IMR-90 (cell line): ENCODE results near the gene RND1. TPM values are rescaled to one million over a fixed set of nuclear protein-coding genes. Genes with fewer than 3 reads are reported as not detected.

Experiments used
- ATAC-seq: fragments of 200-7000 bp; cut with Tn5 transposase; 2 replicates; pipeline ENCODE4 v1.9.1; 2020; ENCODE audit warnings: low read depth, mild to moderate bottlenecking, moderate library complexity
- BruUV-seq: library from RNA; stranded (reverse); fragments of 400-500 nt; replicated peaks from 2 replicates; lab custom pipeline; 2021; lab: Mats Ljungman, UMichigan
- CTCF ChIA-PET: fragments of 300-600 bp; formaldehyde crosslinking; extraction: SDS; loops from one replicate; lab custom pipeline; 2021; ENCODE audit warnings: antibody characterized with exemption; lab: Yijun Ruan, JAX
- POLR2A ChIA-PET: fragments of 300-600 bp; sonication (Branson Sonifier 250); formaldehyde crosslinking; loops from one replicate; lab custom pipeline; 2022; ENCODE audit warnings: antibody characterized with exemption; ENCODE audit not compliant: unreplicated experiment; lab: Charles Lee
- DNase-seq: peaks from one replicate; pipeline ENCODE4 v3.0.0; 2013
- H2AFZ ChIP-seq: replicated peaks from 2 replicates; pipeline ENCODE3; 2013; ENCODE audit warnings: low read length, mild to moderate bottlenecking; ENCODE audit not compliant: poor library complexity
- H2AK5ac ChIP-seq: 2 replicates; pipeline ENCODE4 v1.6.1; 2013; ENCODE audit warnings: low read depth, low read length, inconsistent platforms
- H2AK9ac ChIP-seq: replicated peaks from 2 replicates; pipeline ENCODE3; 2013; ENCODE audit warnings: mild to moderate bottlenecking, low read depth, low read length, moderate library complexity; ENCODE audit not compliant: poor library complexity
- H2BK120ac ChIP-seq: 2 replicates; pipeline ENCODE4 v1.6.1; 2013; ENCODE audit warnings: low read depth, low read length, inconsistent platforms
- H2BK15ac ChIP-seq: 3 replicates; pipeline ENCODE4 v1.6.1; 2013; ENCODE audit warnings: low read depth, low read length, inconsistent platforms
- H2BK20ac ChIP-seq: 2 replicates; pipeline ENCODE4 v1.6.1; 2013; ENCODE audit warnings: low read depth, mild to moderate bottlenecking, inconsistent platforms, low read length, moderate library complexity
- H2BK5ac ChIP-seq: 2 replicates; pipeline ENCODE4 v1.6.1; 2013; ENCODE audit warnings: mild to moderate bottlenecking, low read depth, low read length, inconsistent platforms; ENCODE audit not compliant: poor library complexity, severe bottlenecking
- H3K14ac ChIP-seq: replicated peaks from 2 replicates; pipeline ENCODE4 v1.6.1; 2013; ENCODE audit warnings: low read depth, low read length, inconsistent platforms
- H3K18ac ChIP-seq: 2 replicates; pipeline ENCODE4 v1.6.1; 2013; ENCODE audit warnings: low read depth, low read length, control low read depth
- H3K23ac ChIP-seq: 2 replicates; pipeline ENCODE4 v1.6.1; 2013; ENCODE audit warnings: low read depth, low read length, inconsistent platforms
- H3K27ac ChIP-seq: 2 replicates; pipeline ENCODE4 v1.5.1; 2013; ENCODE audit warnings: mild to moderate bottlenecking, control low read depth, low read length; ENCODE audit not compliant: insufficient read depth
- H3K27me3 ChIP-seq: 2 replicates; pipeline ENCODE4 v1.6.1; 2013; ENCODE audit warnings: low read length; ENCODE audit not compliant: control insufficient read depth, insufficient read depth
- H3K36me3 ChIP-seq: 2 replicates; pipeline ENCODE4 v1.6.1; 2013; ENCODE audit warnings: low read length, mixed read lengths; ENCODE audit not compliant: control insufficient read depth, insufficient read depth
- H3K4ac ChIP-seq: 2 replicates; pipeline ENCODE4 v1.6.1; 2013; ENCODE audit warnings: low read depth, low read length, inconsistent platforms
- H3K4me1 ChIP-seq: 2 replicates; pipeline ENCODE4 v1.6.1; 2013; ENCODE audit warnings: low read length, mixed read lengths; ENCODE audit not compliant: control insufficient read depth, insufficient read depth
- H3K4me2 ChIP-seq: 2 replicates; pipeline ENCODE4 v1.6.1; 2013; ENCODE audit warnings: low read depth, mild to moderate bottlenecking, control low read depth, low read length, moderate library complexity
- H3K4me3 ChIP-seq: 2 replicates; pipeline ENCODE4 v1.5.1; 2013; ENCODE audit warnings: low read depth, mild to moderate bottlenecking, control low read depth, low read length, moderate library complexity; ENCODE audit not compliant: insufficient read depth
- H3K56ac ChIP-seq: 2 replicates; pipeline ENCODE4 v1.6.1; 2013; ENCODE audit warnings: low read length, inconsistent platforms; ENCODE audit not compliant: insufficient read depth; ENCODE audit errors: extremely low read depth
- H3K79me1 ChIP-seq, 2 experiments: 2 replicates each; pipeline ENCODE4 v1.6.1; 2013; ENCODE audit warnings: low read length in 2 of 2, inconsistent platforms in 1 of 2, low read depth in 1 of 2
- H3K9ac ChIP-seq: 2 replicates; pipeline ENCODE4 v1.6.1; 2013; ENCODE audit warnings: low read depth, low read length, control low read depth
- H3K9me1 ChIP-seq: 2 replicates; pipeline ENCODE4 v1.6.1; 2013; ENCODE audit warnings: low read length, inconsistent platforms; ENCODE audit not compliant: insufficient read depth
- H3K9me3 ChIP-seq: 2 replicates; pipeline ENCODE4 v1.6.1; 2013; ENCODE audit warnings: low read length; ENCODE audit not compliant: control insufficient read depth, insufficient read depth
- H4K20me1 ChIP-seq: 2 replicates; pipeline ENCODE4 v1.6.1; 2013; ENCODE audit warnings: low read length, inconsistent platforms; ENCODE audit not compliant: insufficient read depth
- H4K5ac ChIP-seq: 2 replicates; pipeline ENCODE4 v1.6.1; 2013; ENCODE audit warnings: mild to moderate bottlenecking, low read depth, low read length, control low read depth
- H4K8ac ChIP-seq, 2 experiments: 2 replicates each; pipeline ENCODE4 v1.6.1; 2013; ENCODE audit warnings: low read depth in 2 of 2, low read length in 2 of 2, control low read depth in 1 of 2, inconsistent platforms in 1 of 2
- H4K91ac ChIP-seq: 2 replicates; pipeline ENCODE4 v1.6.1; 2013; ENCODE audit warnings: low read depth, low read length, inconsistent platforms; ENCODE audit not compliant: insufficient read depth
- BHLHE40 ChIP-seq: fragments of 150-350 bp; IDR thresholded peaks from 2 replicates; pipeline ENCODE4 v1.6.1; 2016; ENCODE audit warnings: mild to moderate bottlenecking, low read depth, low read length
- CEBPB ChIP-seq: IDR thresholded peaks from 2 replicates; pipeline ENCODE4 v1.6.1; 2012; ENCODE audit warnings: low read depth, low read length, improper control_type of control experiment
- CHD1 ChIP-seq: IDR thresholded peaks from 2 replicates; pipeline ENCODE4 v1.6.1; 2012; ENCODE audit warnings: low read depth, low read length, improper control_type of control experiment
- FOS ChIP-seq: fragments of 150-350 bp; IDR thresholded peaks from 2 replicates; pipeline ENCODE4 v1.6.1; 2016; ENCODE audit warnings: low read depth, low read length
- POLR2A ChIP-seq: IDR thresholded peaks from 2 replicates; pipeline ENCODE4 v1.6.1; 2012; ENCODE audit warnings: mild to moderate bottlenecking, low read depth, low read length
- RCOR1 ChIP-seq: IDR thresholded peaks from 2 replicates; pipeline ENCODE4 v1.6.1; 2012; ENCODE audit warnings: mild to moderate bottlenecking, low read length, improper control_type of control experiment; ENCODE audit not compliant: insufficient replicate concordance
- SMC3 ChIP-seq: fragments of 150-350 bp; IDR thresholded peaks from 2 replicates; pipeline ENCODE4 v1.6.1; 2016; ENCODE audit warnings: low read depth, mild to moderate bottlenecking, antibody characterized with exemption, low read length, moderate library complexity
- WGBS, 2 experiments: methylation state at CpG; one replicate each; pipeline versions ENCODE4 v1.1.5 to v1.1.7; 2013; ENCODE audit warnings: missing lambda C conversion rate in 2 of 2; ENCODE audit not compliant: insufficient read length in 1 of 2; ENCODE audit errors: extremely low coverage in 2 of 2; 5-methylcytosine and 5-hydroxymethylcytosine counted together
- dilution Hi-C: fragments of 300-500 bp; cut with HindIII; formaldehyde crosslinking; loops from one replicate; pipeline ENCODE4 v1.14.3; 2018; ENCODE audit warnings: low sequenced_read_pairs; ENCODE audit not compliant: unreplicated experiment
- in situ Hi-C: fragments of 300-500 bp; cut with MboI; formaldehyde crosslinking; loops from 3 replicates; pipeline ENCODE4 v1.14.3; 2019; ENCODE audit warnings: low sequenced_read_pairs, inconsistent platforms, mixed read lengths
- intact Hi-C: fragments of 100-400 bp; cut with micrococcal nuclease; formaldehyde crosslinking; loops from 2 replicates; pipeline ENCODE4 v1.10.0; 2022
- polyA plus RNA-seq, 3 experiments: library from polyadenylated mRNA; depleted of rRNA; stranded (reverse); fragments of >200 nt; gene quantifications; 2 replicates each; pipeline ENCODE4 v1.2.3, GENCODE V29; 2012; ENCODE audit warnings: low replicate concordance in 1 of 3
- total RNA-seq: library from RNA; depleted of rRNA; stranded (reverse); fragments of >200 nt; gene quantifications from 2 replicates; pipeline ENCODE4 v1.2.3, GENCODE V29; 2012
- TF ChIP-seq, protein P1 (sequence below): conservative IDR thresholded peaks from 2 replicates; pipeline ENCODE4 v1.5.1; 2012; ENCODE audit warnings: mild to moderate bottlenecking, low read depth, low read length, improper control_type of control experiment

The RND1 gene
- total and polyA plus RNA-seq, 2 of the 4 experiments (the other 2 are of a cell fraction), result under 0.01 to 0.21 TPM

- dilution Hi-C loops (no loop called here), in situ Hi-C loops (no loop called here), intact Hi-C loops (no loop called here)
- CTCF ChIA-PET, result no interaction called here
- Histone ChIP-seq H2AK5ac (no peak overlapping the region), H3K23ac (no peak overlapping the region), H4K20me1 (no peaks in the 10 kb centered on the region), H3K36me3 (no peaks in the 10 kb centered on the region), H3K14ac (no peak overlapping the region), H3K27ac (no peak overlapping the region), H4K8ac (no peak overlapping the region), H2AK9ac (no peak overlapping the region), H3K79me1 (no peaks in the 10 kb centered on the region), H3K9me1 (no peaks in the 10 kb centered on the region; the same call in 1 of the 2 replicates), H3K4me2 (no peak overlapping the region), H3K27me3 (peaks cover 13% of the 10 kb centered on the region), H3K4me3 (no peak overlapping the region), H2BK5ac (no peak overlapping the region), H2BK15ac (no peak overlapping the region), H3K56ac (no peak overlapping the region), H3K4me1 (peaks cover 10% of the 10 kb centered on the region), H2BK120ac (no peak overlapping the region), H3K4ac (no peak overlapping the region), H4K5ac (no peak overlapping the region), H3K18ac (no peak overlapping the region), H3K9me3 (no peaks in the 10 kb centered on the region), H3K9ac (no peak overlapping the region), H4K91ac (no peak overlapping the region), H2BK20ac (no peak overlapping the region), H2AFZ (no peak overlapping the region)
- DNase-seq (no peak), ATAC-seq (no peak)
- no CpG with 5 or more reads among the region's 2 CpGs for WGBS, 2 experiments
- TF ChIP-seq BHLHE40 (no peak), RCOR1 (no peak), CHD1 (no peak), FOS (no peak), SMC3 (no peak), CEBPB (no peak), POLR2A (no peak)
- TF ChIP-seq, protein P1, sequence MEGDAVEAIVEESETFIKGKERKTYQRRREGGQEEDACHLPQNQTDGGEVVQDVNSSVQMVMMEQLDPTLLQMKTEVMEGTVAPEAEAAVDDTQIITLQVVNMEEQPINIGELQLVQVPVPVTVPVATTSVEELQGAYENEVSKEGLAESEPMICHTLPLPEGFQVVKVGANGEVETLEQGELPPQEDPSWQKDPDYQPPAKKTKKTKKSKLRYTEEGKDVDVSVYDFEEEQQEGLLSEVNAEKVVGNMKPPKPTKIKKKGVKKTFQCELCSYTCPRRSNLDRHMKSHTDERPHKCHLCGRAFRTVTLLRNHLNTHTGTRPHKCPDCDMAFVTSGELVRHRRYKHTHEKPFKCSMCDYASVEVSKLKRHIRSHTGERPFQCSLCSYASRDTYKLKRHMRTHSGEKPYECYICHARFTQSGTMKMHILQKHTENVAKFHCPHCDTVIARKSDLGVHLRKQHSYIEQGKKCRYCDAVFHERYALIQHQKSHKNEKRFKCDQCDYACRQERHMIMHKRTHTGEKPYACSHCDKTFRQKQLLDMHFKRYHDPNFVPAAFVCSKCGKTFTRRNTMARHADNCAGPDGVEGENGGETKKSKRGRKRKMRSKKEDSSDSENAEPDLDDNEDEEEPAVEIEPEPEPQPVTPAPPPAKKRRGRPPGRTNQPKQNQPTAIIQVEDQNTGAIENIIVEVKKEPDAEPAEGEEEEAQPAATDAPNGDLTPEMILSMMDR, result no peak
- POLR2A ChIA-PET, result no interaction called here
- BruUV-seq, result no TSS peak
Observed at GRCh38 chr12:48878548-48878947, 12.9 kb upstream of the RND1 start.
